Measurements from ENCODE around the gene RASSF1. TPM values are rescaled to one million over a fixed set of nuclear protein-coding genes. Genes with fewer than 3 reads are reported as not detected.
A peak's percentile ranks its signal among the peaks of the same experiment; 100 is the strongest.

The RASSF1 gene
- total and polyA plus RNA-seq, 2 of the 4 experiments (the other 2 are of a cell fraction), result 17.4 to 53.4 TPM

DNA sequence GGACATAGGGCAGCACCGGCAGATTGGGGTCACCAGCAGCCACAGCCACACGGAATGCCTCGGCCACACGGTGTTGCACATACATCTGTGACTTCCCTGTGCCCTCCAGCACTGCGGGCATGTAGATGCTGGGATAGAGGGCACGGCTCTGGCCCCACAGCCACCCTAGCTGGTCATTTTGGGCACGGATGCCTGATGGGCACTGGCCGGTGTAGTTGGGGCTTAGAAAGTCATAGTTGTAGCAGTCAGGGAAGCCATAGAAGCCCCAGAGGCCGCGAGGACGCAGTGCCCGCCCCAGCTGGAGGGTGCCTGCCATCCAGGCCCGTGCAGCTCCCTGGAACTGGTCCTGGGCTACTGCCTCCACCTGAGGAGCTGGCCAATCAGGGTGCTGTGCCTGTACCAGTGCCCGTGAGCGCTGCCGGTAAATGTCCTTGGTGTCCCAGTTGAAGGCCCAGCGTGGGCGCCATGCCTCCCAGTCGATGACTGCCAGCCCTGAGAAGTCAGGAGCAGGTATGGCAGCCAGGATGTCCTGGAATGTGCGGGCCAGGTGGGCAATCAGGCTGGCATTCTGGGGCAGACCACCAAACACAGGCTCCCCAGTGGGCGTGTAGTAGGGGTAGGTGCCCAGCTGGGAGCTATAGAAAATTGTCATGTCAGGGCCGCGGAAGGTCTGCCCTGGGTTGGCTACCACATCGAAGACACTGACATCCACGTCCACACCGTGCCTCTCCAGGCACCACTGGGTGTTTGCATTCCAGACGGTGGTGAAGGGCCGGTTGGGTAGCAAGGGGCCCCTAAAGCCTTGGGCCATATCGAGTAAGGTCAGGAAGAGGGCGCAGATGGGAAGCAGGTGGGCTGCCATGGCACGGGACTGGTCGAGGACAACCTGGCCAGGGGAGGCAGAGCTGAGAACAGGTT lies 38.3 kb downstream of the RASSF1 start:
- H3K4me2 ChIP-seq (ENCODE audit: low read depth, low read length), result no peak overlapping the region
- no peak overlapping the region for H4K8ac ChIP-seq (ENCODE audit: low read depth in 2 of 2, low read length in 2 of 2)
- peaks cover 21% of the 10 kb centered on the region for H3K9me1 ChIP-seq (ENCODE audit: insufficient read depth, low read length)
- H3K4me3 ChIP-seq (ENCODE audit: insufficient read depth, low read depth, low read length), result no peak overlapping the region
- no peak overlapping the region for H3K56ac ChIP-seq (ENCODE audit: extremely low read depth, insufficient read depth, low read length)
- no peaks in the 10 kb centered on the region for H3K9me3 ChIP-seq (ENCODE audit: control insufficient read depth, insufficient read depth, low read length)
- H2AFZ ChIP-seq (replicated peaks; ENCODE audit: low read length, poor library complexity), result no peak overlapping the region
- no peak overlapping the region for H4K91ac ChIP-seq (ENCODE audit: insufficient read depth, low read depth, low read length)
- no peaks in the 10 kb centered on the region for H3K27me3 ChIP-seq (ENCODE audit: control insufficient read depth, insufficient read depth, low read length)
- H3K4ac ChIP-seq (ENCODE audit: low read depth, low read length), result no peak overlapping the region
- H2AK9ac ChIP-seq (replicated peaks; ENCODE audit: low read depth, low read length, poor library complexity), result peak overlapping the region; percentile 37
- H2BK120ac ChIP-seq (ENCODE audit: low read depth, low read length), result no peak overlapping the region
- POLR2A ChIA-PET (ENCODE audit: unreplicated experiment), result no interaction called here
- ATAC-seq (ENCODE audit: low read depth) (no peak), DNase-seq (no peak)
- no peak overlapping the region for H2BK15ac ChIP-seq (ENCODE audit: low read depth, low read length)
- H3K14ac ChIP-seq (replicated peaks; ENCODE audit: low read depth, low read length), result no peak overlapping the region
- TF ChIP-seq FOS (IDR thresholded peaks at IDR 0.05; ENCODE audit: low read depth, low read length) (no peak), SMC3 (IDR thresholded peaks at IDR 0.05; ENCODE audit: low read depth, low read length) (no peak), CTCF (conservative IDR thresholded peaks at IDR 0.05; ENCODE audit: low read depth, low read length) (no peak), RCOR1 (IDR thresholded peaks at IDR 0.05; ENCODE audit: insufficient replicate concordance, low read length) (no peak), CEBPB (IDR thresholded peaks at IDR 0.05; ENCODE audit: low read depth, low read length) (no peak), NFE2L2 (IDR thresholded peaks at IDR 0.05; ENCODE audit: low read depth, low read length) (no peak), MXI1 (IDR thresholded peaks at IDR 0.05; ENCODE audit: borderline replicate concordance, low read depth, low read length) (no peak), MAZ (IDR thresholded peaks at IDR 0.05; ENCODE audit: borderline replicate concordance, low read depth, low read length) (no peak), RAD21 (IDR thresholded peaks at IDR 0.05; ENCODE audit: low read length) (no peak), MAFK (IDR thresholded peaks at IDR 0.05; ENCODE audit: low read depth, low read length) (no peak), RFX5 (IDR thresholded peaks at IDR 0.05; ENCODE audit: low read depth, low read length) (no peak)
- TF ChIP-seq, protein P1, sequence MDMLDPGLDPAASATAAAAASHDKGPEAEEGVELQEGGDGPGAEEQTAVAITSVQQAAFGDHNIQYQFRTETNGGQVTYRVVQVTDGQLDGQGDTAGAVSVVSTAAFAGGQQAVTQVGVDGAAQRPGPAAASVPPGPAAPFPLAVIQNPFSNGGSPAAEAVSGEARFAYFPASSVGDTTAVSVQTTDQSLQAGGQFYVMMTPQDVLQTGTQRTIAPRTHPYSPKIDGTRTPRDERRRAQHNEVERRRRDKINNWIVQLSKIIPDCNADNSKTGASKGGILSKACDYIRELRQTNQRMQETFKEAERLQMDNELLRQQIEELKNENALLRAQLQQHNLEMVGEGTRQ (IDR thresholded peaks at IDR 0.05; ENCODE audit: low read depth, low read length), result no peak
- H3K79me1 ChIP-seq (ENCODE audit: low read depth in 1 of 2, low read length in 2 of 2), result peaks cover 13 to 31% of the 10 kb centered on the region in 2 experiments
- dilution Hi-C loops (cut with HindIII; ENCODE audit: low sequenced_read_pairs, unreplicated experiment), result no loop called here
- CTCF ChIA-PET, result no interaction called here
- 85% methylated on average over 12 of the region's 32 CpGs; no CpG with 5 or more reads in 1 of the 2 experiments for WGBS, 2 experiments (ENCODE audit: extremely low coverage in 2 of 2, insufficient read length in 1 of 2)
- no peak overlapping the region for H2BK20ac ChIP-seq (ENCODE audit: low read depth, low read length)
- H3K18ac ChIP-seq (ENCODE audit: low read depth, low read length), result no peak overlapping the region
- H4K20me1 ChIP-seq (ENCODE audit: insufficient read depth, low read length), result no peaks in the 10 kb centered on the region
- no peak overlapping the region for H3K9ac ChIP-seq (ENCODE audit: low read depth, low read length)
- intact Hi-C loops (cut with micrococcal nuclease), result no loop called here
- H2AK5ac ChIP-seq (ENCODE audit: low read depth, low read length), result no peak overlapping the region
- no peak overlapping the region for H2BK5ac ChIP-seq (ENCODE audit: low read depth, low read length, poor library complexity, severe bottlenecking)
- peaks cover 13% of the 10 kb centered on the region for H3K4me1 ChIP-seq (ENCODE audit: control insufficient read depth, insufficient read depth, low read length)
- in situ Hi-C loops (cut with MboI; ENCODE audit: low sequenced_read_pairs), result no loop called here
- H4K5ac ChIP-seq (ENCODE audit: low read depth, low read length), result no peak overlapping the region
- H3K27ac ChIP-seq (ENCODE audit: insufficient read depth, low read length), result no peak overlapping the region
- H3K23ac ChIP-seq (ENCODE audit: low read depth, low read length), result no peak overlapping the region
- no TSS peak for BruUV-seq (replicated peaks)
- H3K36me3 ChIP-seq (ENCODE audit: control insufficient read depth, insufficient read depth, low read length), result no peaks in the 10 kb centered on the region

Measured in IMR-90 (cell line).